Putamen (tissue), 1 donor: ENCODE results near the gene SCRN1.
A peak's percentile ranks its signal among the peaks of the same experiment; 100 is the strongest.
"Not testable (repeated sequence)": the region's sequence is repeated elsewhere in the genome, so short reads cannot be mapped to it uniquely, and the experiment has no call there.

ENCODE experiments used
- DNase-seq: peaks from one replicate; pipeline ENCODE4 v3.0.0-alpha.2; 2016; ENCODE audit warnings: low spot score

Gene SCRN1

GRCh38 chr7:29968683-29969395 is 20.8 kb downstream of the SCRN1 start:
- DNase-seq, result peak; percentile 48

GRCh38 chr7:29965030-29965429 is 24.6 kb downstream of the SCRN1 start:
- DNase-seq, result no peak

- DNase-seq, result no peak
Observed at GRCh38 chr7:29962035-29962434, 27.6 kb downstream of the SCRN1 start.

GRCh38 chr7:29961611-29962010 is 28.0 kb downstream of the SCRN1 start:
- DNase-seq, result not testable (repeated sequence)

GRCh38 chr7:29958667-29959358 is 30.8 kb downstream of the SCRN1 start:
- DNase-seq, result no peak

- DNase-seq, result no peak
Observed at GRCh38 chr7:29957521-29958310, 31.9 kb downstream of the SCRN1 start.

- no peak for DNase-seq
Observed at GRCh38 chr7:29956487-29956836, 33.1 kb downstream of the SCRN1 start.

- no peak for DNase-seq
Observed at GRCh38 chr7:29955799-29956486, 33.7 kb downstream of the SCRN1 start.

GRCh38 chr7:29955075-29955792 is 34.4 kb downstream of the SCRN1 start:
- no peak for DNase-seq

GRCh38 chr7:29953726-29954347 is 35.8 kb downstream of the SCRN1 start:
- DNase-seq, result no peak

GRCh38 chr7:29951206-29951605 is 38.4 kb downstream of the SCRN1 start:
- DNase-seq, result no peak

GRCh38 chr7:29950480-29950879 is 39.1 kb downstream of the SCRN1 start:
- no peak for DNase-seq

- DNase-seq, result no peak
Observed at GRCh38 chr7:29948587-29948986, 41.0 kb downstream of the SCRN1 start.

GRCh38 chr7:29946428-29947186 is 43.0 kb downstream of the SCRN1 start:
- DNase-seq, result no peak

- DNase-seq, result no peak
Observed at GRCh38 chr7:29945259-29945809, 44.3 kb downstream of the SCRN1 start.

GRCh38 chr7:29940199-29940598 is 49.4 kb downstream of the SCRN1 start:
- no peak for DNase-seq

- DNase-seq, result no peak
Observed at GRCh38 chr7:29937132-29937531, 52.5 kb downstream of the SCRN1 start.

- DNase-seq, result no peak
Observed at GRCh38 chr7:29935111-29935510, 54.5 kb downstream of the SCRN1 start.

GRCh38 chr7:29929018-29929807 is 60.4 kb downstream of the SCRN1 start:
- no peak for DNase-seq
